AG20443 (cell line): Measurements from ENCODE around the gene ZNF516.
"Not testable (repeated sequence)": the region's sequence is repeated elsewhere in the genome, so short reads cannot be mapped to it uniquely, and the experiment has no call there.

ENCODE experiments used
- DNase-seq: peaks from one replicate; pipeline ENCODE4 v3.0.0; 2012; ENCODE audit warnings: low spot score, mixed read lengths

Gene ZNF516

GRCh38 chr18:76490670-76491472 lies 4.2 kb downstream of the ZNF516 start:
- peak; percentile 46 for DNase-seq

DNA sequence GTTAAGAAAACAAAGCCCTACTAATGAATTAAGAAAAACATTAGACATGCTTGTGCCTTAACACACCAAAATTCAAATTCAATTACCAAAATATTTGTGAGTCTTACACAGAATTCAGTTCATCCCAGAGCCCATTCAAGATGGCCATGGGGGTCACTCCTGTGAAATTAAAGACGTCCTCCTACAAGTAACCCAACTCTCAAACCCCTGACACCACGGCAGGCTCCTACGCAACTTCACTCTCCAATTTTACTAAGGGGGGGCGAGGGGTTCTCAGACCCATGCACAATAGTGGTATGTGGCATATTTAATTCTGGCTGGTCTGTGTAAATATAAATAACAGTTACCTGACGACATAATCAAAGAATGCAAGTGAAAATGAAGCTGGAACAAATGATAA lies 5.0 kb downstream of the ZNF516 start:
- DNase-seq = no peak

- DNase-seq = no peak
Observed at GRCh38 chr18:76489081-76489480, 6.0 kb downstream of the ZNF516 start.

- no peak for DNase-seq
Observed at GRCh38 chr18:76488190-76488589, 6.9 kb downstream of the ZNF516 start.

DNA sequence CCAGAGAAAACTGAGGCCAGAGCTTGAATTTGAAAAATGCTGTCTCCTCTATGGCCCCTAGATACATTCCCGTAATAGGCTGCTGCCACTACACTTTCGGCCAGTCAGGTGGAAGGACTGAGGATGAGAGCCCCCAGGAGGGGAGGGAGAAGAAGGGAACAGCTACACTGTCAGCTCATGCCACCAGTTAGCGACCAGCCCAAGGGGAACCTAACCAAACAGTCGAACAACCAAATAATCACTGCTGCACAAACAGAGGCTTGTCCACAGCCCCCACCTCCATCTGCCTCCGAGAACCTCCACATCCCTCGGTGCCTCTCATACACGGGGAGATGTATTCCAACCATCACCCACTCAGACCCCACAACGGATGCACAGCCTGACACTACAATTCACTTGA lies 7.3 kb downstream of the ZNF516 start:
- DNase-seq = no peak

DNA sequence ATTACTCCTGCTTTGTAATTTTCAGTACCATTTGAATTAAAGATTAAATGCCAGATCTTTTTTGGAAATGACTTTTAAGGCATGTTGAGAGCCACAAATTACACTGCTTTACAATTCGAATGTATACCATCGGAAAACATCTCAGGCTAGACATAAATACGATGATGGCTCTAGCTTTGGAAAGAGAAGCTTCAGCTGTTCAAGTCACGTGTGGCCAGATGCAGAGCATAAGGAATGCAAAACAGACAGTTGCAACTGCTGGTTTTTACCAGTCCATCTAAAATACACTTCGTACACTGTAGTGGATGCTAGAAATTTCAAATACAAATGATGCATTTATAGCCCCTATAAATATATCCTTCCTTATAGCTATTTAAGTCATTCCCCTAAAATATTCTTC lies 8.0 kb downstream of the ZNF516 start:
- DNase-seq = no peak

DNA sequence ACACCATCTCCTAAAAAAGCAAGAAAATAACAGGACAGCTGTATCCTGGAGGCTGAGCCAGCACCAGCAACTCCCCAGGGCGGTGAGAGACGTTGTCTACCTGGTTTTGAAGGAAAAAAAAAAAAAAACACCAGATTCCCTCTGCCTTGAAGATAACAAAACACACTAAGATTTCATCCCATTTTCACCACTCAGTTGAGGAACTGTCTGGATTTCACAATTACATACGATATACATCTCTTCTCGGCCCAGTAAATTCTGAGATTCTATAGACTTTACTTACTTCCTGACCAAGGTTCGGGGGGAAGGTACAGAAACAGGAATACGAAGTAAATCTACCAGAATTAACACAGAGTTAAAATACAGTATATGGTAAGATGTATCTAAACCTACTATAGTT lies 8.5 kb downstream of the ZNF516 start:
- no peak for DNase-seq

- DNase-seq = no peak
Observed at GRCh38 chr18:76486038-76486437, 9.0 kb downstream of the ZNF516 start.

GRCh38 chr18:76484749-76485387 lies 10.2 kb downstream of the ZNF516 start:
- DNase-seq = no peak

- DNase-seq = no peak
Observed at GRCh38 chr18:76483780-76484179, 11.3 kb downstream of the ZNF516 start.

- DNase-seq = no peak
Observed at GRCh38 chr18:76482971-76483691, 11.9 kb downstream of the ZNF516 start.

GRCh38 chr18:76482267-76482666 lies 12.8 kb downstream of the ZNF516 start:
- no peak for DNase-seq

GRCh38 chr18:76480913-76481312 lies 14.1 kb downstream of the ZNF516 start:
- no peak for DNase-seq

DNA sequence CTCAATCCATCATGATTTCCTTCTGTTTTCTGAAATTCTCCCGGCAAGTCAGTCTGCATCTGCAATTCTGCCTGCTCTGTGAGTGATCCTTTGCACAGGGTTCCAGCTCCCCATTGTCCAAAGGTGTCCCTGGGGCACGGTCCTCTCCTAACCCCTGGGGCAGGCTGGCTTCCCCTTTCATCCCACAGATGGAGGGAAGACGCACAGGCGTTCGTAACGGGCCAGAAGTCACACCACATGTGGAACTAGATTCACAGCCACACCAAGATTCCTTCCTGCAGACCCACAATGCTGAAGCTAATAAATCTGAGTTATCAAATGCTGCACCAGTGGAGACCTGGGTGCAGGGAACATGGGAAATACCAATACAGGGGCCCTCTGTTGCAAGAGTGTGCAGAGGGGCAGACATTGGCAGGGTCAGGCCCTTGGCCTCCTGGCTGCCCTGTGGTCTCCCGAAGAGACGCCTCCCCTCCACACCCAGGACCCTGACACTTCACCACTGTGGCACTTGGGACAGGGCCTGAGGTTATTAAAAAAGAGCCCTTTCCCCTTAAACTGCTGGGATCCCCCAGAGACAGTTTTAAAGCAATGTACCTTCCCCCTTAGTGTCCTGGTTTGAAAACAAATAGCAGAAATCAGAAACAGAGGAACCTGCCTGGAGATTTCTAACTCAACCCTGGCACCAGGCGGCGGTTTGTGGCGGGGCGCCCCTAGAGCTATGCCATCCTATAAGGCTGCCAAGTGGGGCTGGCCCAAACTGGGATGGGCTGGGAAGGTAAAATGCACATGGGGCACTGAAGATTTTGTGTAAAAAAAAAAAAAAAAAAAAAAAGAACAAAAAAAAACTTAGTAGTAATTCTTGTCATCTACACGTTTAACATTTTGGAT lies 15.4 kb downstream of the ZNF516 start:
- DNase-seq = no peak

- peak; percentile 65 for DNase-seq
Observed at GRCh38 chr18:76476665-76477561, 18.1 kb downstream of the ZNF516 start.

- no peak for DNase-seq
Observed at GRCh38 chr18:76475450-76476194, 19.4 kb downstream of the ZNF516 start.

DNA sequence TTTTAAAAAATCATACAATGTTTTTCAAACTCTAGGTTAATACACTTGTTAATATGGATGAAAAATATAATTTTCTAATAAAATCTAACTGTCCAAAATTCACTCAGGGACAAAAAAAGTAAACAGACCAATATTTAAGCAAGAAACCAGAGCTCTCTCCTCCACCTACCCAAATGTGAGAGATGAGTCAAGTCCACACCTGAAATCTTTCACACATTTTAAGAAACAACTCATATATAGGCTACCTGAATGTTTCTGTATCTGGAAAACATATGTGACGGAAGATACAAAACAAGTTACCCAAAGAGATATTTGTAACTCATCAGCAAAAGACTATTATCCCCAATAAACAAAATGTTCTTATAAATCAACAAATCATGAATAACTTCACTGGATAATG lies 20.2 kb downstream of the ZNF516 start:
- no peak for DNase-seq

GRCh38 chr18:76473521-76473920 lies 21.5 kb downstream of the ZNF516 start:
- not testable (repeated sequence) for DNase-seq

- DNase-seq = no peak
Observed at GRCh38 chr18:76472829-76473228, 22.2 kb downstream of the ZNF516 start.

DNA sequence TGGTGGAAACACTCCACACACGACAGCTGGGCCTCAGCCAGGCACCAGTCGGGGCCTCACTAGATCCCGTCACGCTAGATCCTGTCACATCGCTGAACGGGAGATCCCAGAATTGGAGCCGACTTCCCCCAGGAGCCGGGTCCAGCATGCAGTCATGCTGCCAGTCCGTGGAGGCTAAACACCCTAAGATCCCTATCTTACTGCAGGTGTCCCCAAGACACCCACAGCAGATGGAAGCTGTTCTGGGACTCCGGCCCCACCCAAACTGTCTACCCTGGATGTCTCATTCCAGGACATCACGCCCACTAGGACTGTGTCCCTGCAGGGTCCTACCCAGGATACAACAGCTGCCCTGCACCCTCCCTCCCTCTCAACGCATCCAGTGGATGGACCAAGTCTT lies 23.4 kb downstream of the ZNF516 start:
- DNase-seq = no peak
